SU-DHL-6 (cell line): ENCODE data around the gene MVP.

Experiments used
- H2AFZ ChIP-seq: fragments of 200-600 bp; sonication (generic); 2 replicates; pipeline ENCODE4 v1.6.1; 2014; ENCODE audit warnings: low read depth, mild to moderate bottlenecking, moderate library complexity, mixed read lengths, antibody characterized with exemption, low read length; ENCODE audit not compliant: severe bottlenecking
- H3F3A ChIP-seq: fragments of 200-600 bp; shearing (Covaris generic); 2 replicates; pipeline ENCODE4 v1.6.0; 2016; ENCODE audit warnings: antibody characterized with exemption, mild to moderate bottlenecking; ENCODE audit not compliant: insufficient read depth
- H3K27ac ChIP-seq: fragments of 200-600 bp; sonication (generic); 2 replicates; pipeline ENCODE4 v1.5.1; 2016; ENCODE audit warnings: low read depth, mild to moderate bottlenecking, low read length, moderate library complexity, mixed read lengths
- H3K27me3 ChIP-seq: fragments of 200-600 bp; sonication (generic), shearing (Covaris generic); 2 replicates; pipeline ENCODE4 v1.6.0; 2014; ENCODE audit warnings: mild to moderate bottlenecking, low read length
- H3K36me3 ChIP-seq: fragments of 200-600 bp; sonication (generic); 2 replicates; pipeline ENCODE4 v1.6.1; 2014; ENCODE audit warnings: mild to moderate bottlenecking, low read length, mixed read lengths
- H3K4me2 ChIP-seq: fragments of 300-600, 200-600 bp; shearing (Covaris generic), sonication (generic); 2 replicates; pipeline ENCODE4 v1.6.0; 2014; ENCODE audit warnings: low read length, low read depth, mild to moderate bottlenecking; ENCODE audit not compliant: poor library complexity, severe bottlenecking
- H3K4me3 ChIP-seq: fragments of 200-600 bp; sonication (generic); 2 replicates; pipeline ENCODE4 v1.5.1; 2014; ENCODE audit warnings: antibody characterized with exemption, low read length, mild to moderate bottlenecking, mixed read lengths; ENCODE audit not compliant: insufficient read depth, poor library complexity, severe bottlenecking
- H3K79me2 ChIP-seq: fragments of 200-600 bp; sonication (generic); 2 replicates; pipeline ENCODE4 v1.6.1; 2014; ENCODE audit warnings: mild to moderate bottlenecking, low read length, moderate library complexity; ENCODE audit not compliant: insufficient read depth
- H3K9ac ChIP-seq: fragments of 200-600 bp; sonication (generic); 2 replicates; pipeline ENCODE4 v1.7.0; 2014; ENCODE audit warnings: mild to moderate bottlenecking, low read length
- H3K9me2 ChIP-seq: fragments of 200-600 bp; sonication (generic); replicated peaks from 2 replicates; pipeline ENCODE4 v1.6.1; 2014; ENCODE audit warnings: low read length; ENCODE audit not compliant: insufficient read depth
- H3K9me3 ChIP-seq: fragments of 200-600 bp; sonication (generic); 2 replicates; pipeline ENCODE4 v1.6.1; 2014; ENCODE audit warnings: low read length, mixed read lengths; ENCODE audit not compliant: insufficient read depth
- H4K20me1 ChIP-seq: fragments of 200-600 bp; sonication (generic); 2 replicates; pipeline ENCODE4 v1.6.1; 2014; ENCODE audit warnings: low read depth, mild to moderate bottlenecking, antibody characterized with exemption, low read length, moderate library complexity, mixed read lengths
- EZH2phosphoT487 ChIP-seq: fragments of 200-600 bp; sonication (generic), shearing (Covaris generic); conservative IDR thresholded peaks from 2 replicates; pipeline ENCODE4 v1.6.1; 2018; ENCODE audit warnings: mild to moderate bottlenecking, antibody characterized with exemption, low read length, moderate library complexity, mixed read lengths
- TF ChIP-seq, protein P1 (sequence below): fragments of 200-600 bp; sonication (generic); IDR thresholded peaks from one replicate; pipeline ENCODE4 v1.5.1; 2017; ENCODE audit warnings: antibody characterized with exemption, mild to moderate bottlenecking, low read length, moderate library complexity; ENCODE audit not compliant: insufficient read depth, poor library complexity, severe bottlenecking

The MVP gene

GRCh38 chr16:29805232-29806098 is 14.8 kb upstream of the MVP start:
- no peak overlapping the region for H2AFZ ChIP-seq
- peaks cover 43% of the 10 kb centered on the region for H3F3A ChIP-seq
- H3K9me3 ChIP-seq: no peaks in the 10 kb centered on the region
- peaks cover 17% of the 10 kb centered on the region for H3K36me3 ChIP-seq
- peaks cover 8% of the 10 kb centered on the region for H4K20me1 ChIP-seq
- H3K9me2 ChIP-seq: no peaks in the 10 kb centered on the region
- no peak for TF ChIP-seq EZH2phosphoT487
- TF ChIP-seq, protein P1, sequence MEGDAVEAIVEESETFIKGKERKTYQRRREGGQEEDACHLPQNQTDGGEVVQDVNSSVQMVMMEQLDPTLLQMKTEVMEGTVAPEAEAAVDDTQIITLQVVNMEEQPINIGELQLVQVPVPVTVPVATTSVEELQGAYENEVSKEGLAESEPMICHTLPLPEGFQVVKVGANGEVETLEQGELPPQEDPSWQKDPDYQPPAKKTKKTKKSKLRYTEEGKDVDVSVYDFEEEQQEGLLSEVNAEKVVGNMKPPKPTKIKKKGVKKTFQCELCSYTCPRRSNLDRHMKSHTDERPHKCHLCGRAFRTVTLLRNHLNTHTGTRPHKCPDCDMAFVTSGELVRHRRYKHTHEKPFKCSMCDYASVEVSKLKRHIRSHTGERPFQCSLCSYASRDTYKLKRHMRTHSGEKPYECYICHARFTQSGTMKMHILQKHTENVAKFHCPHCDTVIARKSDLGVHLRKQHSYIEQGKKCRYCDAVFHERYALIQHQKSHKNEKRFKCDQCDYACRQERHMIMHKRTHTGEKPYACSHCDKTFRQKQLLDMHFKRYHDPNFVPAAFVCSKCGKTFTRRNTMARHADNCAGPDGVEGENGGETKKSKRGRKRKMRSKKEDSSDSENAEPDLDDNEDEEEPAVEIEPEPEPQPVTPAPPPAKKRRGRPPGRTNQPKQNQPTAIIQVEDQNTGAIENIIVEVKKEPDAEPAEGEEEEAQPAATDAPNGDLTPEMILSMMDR: no peak
- H3K4me3 ChIP-seq: peak overlapping the region; percentile 64
- H3K27ac ChIP-seq: peak overlapping the region; percentile 93
- H3K9ac ChIP-seq: peak overlapping the region; percentile 88
- peaks cover 12% of the 10 kb centered on the region; the same call in 1 of the 2 replicates for H3K79me2 ChIP-seq
- H3K27me3 ChIP-seq: no peaks in the 10 kb centered on the region
- peak overlapping the region; percentile 87 for H3K4me2 ChIP-seq

DNA sequence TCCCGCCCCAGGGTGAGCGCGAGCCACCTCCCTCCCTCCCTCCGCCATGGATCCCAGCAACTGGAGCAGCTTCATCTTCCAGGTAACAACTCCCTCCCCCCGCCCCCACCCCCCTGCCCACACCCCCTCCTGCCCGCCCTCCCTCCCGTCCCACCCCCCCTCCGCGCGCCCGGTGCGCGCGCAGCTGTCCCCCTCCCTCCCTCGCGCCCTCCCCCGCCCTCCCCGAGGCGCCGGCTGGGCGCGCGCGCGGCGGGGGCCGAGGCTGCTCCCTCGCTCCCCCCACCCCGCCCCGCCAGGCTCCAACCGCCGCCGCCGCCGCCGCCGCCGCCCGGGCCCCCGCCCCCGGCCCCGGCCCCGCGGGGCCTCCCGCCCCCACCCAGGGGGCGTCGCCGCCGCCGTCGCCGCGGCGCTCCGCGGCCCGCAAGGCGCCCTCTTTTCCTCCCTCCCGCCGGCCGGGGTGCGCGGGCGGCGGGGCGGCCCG is 14.1 kb upstream of the MVP start, which contains the start of gene MAZ:
Gene MAZ (plus strand): TSS at position 431 of the 481 bp plus-strand sequence. CDS start 173 bp downstream, outside the sequence.
- Histone ChIP-seq H3K9me2 (no peaks in the 10 kb centered on the region), H3K4me2 (peak within 1 kb of the TSS; percentile 87), H3K27me3 (no peaks in the 10 kb centered on the region), H3K79me2 (peaks cover 12% of the 10 kb centered on the region; the same call in 1 of the 2 replicates), H4K20me1 (peaks cover 8% of the 10 kb centered on the region), H3K27ac (peak within 1 kb of the TSS; percentile 93), H3F3A (peaks cover 48% of the 10 kb centered on the region), H3K36me3 (peaks cover 17% of the 10 kb centered on the region), H3K9ac (peak within 1 kb of the TSS; percentile 88), H3K9me3 (no peaks in the 10 kb centered on the region), H3K4me3 (peak within 1 kb of the TSS; percentile 62), H2AFZ (no peak within 1 kb of the TSS)
- no peak for TF ChIP-seq EZH2phosphoT487
- TF ChIP-seq, protein P1: no peak

GRCh38 chr16:29806641-29807425 is 13.4 kb upstream of the MVP start:
- Histone ChIP-seq H4K20me1 (peaks cover 8% of the 10 kb centered on the region), H2AFZ (no peak overlapping the region), H3K4me3 (peak overlapping the region; percentile 62), H3K9me3 (no peaks in the 10 kb centered on the region), H3F3A (peaks cover 51% of the 10 kb centered on the region), H3K4me2 (peak overlapping the region; percentile 62), H3K27me3 (no peaks in the 10 kb centered on the region), H3K79me2 (peaks cover 12% of the 10 kb centered on the region; the same call in 1 of the 2 replicates), H3K27ac (peak overlapping the region; percentile 84), H3K36me3 (peaks cover 15% of the 10 kb centered on the region), H3K9ac (peak overlapping the region; percentile 74), H3K9me2 (no peaks in the 10 kb centered on the region)
- TF ChIP-seq, protein P1: no peak
- no peak for TF ChIP-seq EZH2phosphoT487
